IPS DF 6.9 (cell line): ENCODE results near the gene VSNL1.

Experiments
- DNase-seq: peaks from one replicate; pipeline ENCODE4 v3.0.0-alpha.2; 2013; ENCODE audit warnings: low read depth, low spot score
- H3K27ac ChIP-seq: one replicate; pipeline ENCODE4 v1.5.1; 2013; ENCODE audit warnings: low read length, control low read depth
- H3K27me3 ChIP-seq: 2 replicates; pipeline ENCODE4 v1.6.1; 2013; ENCODE audit warnings: mild to moderate bottlenecking, low read length; ENCODE audit not compliant: control insufficient read depth, insufficient read depth
- H3K36me3 ChIP-seq: 2 replicates; pipeline ENCODE4 v1.6.1; 2013; ENCODE audit warnings: low read length; ENCODE audit not compliant: control insufficient read depth, insufficient read depth
- H3K4me1 ChIP-seq: 2 replicates; pipeline ENCODE4 v1.6.1; 2013; ENCODE audit warnings: low read length; ENCODE audit not compliant: control insufficient read depth, insufficient read depth
- H3K4me3 ChIP-seq: 2 replicates; pipeline ENCODE4 v1.5.1; 2013; ENCODE audit warnings: mild to moderate bottlenecking, low read length
- H3K9me3 ChIP-seq: 2 replicates; pipeline ENCODE4 v1.6.1; 2013; ENCODE audit warnings: low read length, inconsistent platforms; ENCODE audit not compliant: control insufficient read depth, insufficient read depth
- WGBS: extraction: QIAGEN DNeasy Blood & Tissue Kit; methylation state at CpG from one replicate; pipeline ENCODE4 v1.1.7; 2013; ENCODE audit warnings: mixed read lengths, missing lambda C conversion rate; ENCODE audit not compliant: insufficient read length, insufficient coverage; 5-methylcytosine and 5-hydroxymethylcytosine counted together

The VSNL1 gene

DNA sequence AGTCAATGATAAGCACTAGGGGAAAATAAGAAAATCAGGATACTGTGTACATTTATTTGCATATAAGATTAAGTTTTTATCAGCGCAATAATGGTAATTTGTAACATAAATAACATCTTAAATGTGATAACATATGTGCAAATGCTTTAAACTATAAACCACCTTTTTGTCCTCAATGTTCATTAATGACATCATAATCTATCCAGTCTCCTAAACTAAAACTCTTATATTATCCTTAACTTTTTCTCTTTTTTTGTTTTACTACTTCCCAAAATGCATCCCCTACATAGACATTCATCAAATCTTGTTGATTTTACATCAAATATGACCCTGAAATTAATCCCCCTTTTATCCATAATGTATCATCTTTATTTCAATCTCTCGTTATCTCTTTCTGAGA is 18.9 kb upstream of the VSNL1 start:
- no peak for DNase-seq
- Histone ChIP-seq H3K27me3 (no peaks in the 10 kb centered on the region), H3K27ac (no peak overlapping the region), H3K9me3 (no peaks in the 10 kb centered on the region), H3K4me3 (no peak overlapping the region), H3K4me1 (no peaks in the 10 kb centered on the region), H3K36me3 (no peaks in the 10 kb centered on the region)
- 100% methylated on average over 1 of the region's 2 CpGs for WGBS

DNA sequence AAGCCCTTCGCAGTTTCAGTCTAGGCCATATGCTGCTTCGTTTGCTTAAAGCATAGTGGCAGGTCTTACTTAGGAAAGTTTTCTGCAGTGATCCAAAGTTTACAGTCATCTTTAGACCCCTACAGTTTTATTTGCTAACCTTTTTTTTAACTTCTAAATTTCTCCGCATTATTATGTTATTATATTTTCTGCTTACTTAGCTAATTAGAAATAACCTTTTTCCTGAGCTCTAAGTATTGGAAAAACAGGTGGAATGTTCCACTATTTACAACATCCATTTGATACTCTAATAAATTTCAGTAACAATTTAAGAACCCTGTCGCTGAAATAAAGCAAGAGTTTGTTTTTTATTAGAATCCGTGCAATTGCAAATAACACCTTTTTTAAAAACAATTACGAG is 18.2 kb upstream of the VSNL1 start:
- 100% methylated on average over 1 of the region's 6 CpGs for WGBS
- Histone ChIP-seq H3K27ac (no peak overlapping the region), H3K4me1 (no peaks in the 10 kb centered on the region), H3K36me3 (no peaks in the 10 kb centered on the region), H3K9me3 (no peaks in the 10 kb centered on the region), H3K27me3 (no peaks in the 10 kb centered on the region), H3K4me3 (no peak overlapping the region)
- DNase-seq, result no peak

- Histone ChIP-seq H3K4me3 (no peak overlapping the region), H3K27me3 (no peaks in the 10 kb centered on the region), H3K4me1 (no peaks in the 10 kb centered on the region), H3K9me3 (no peaks in the 10 kb centered on the region), H3K36me3 (no peaks in the 10 kb centered on the region), H3K27ac (no peak overlapping the region)
- WGBS, result no CpG with 5 or more reads among the region's 2 CpGs
- no peak for DNase-seq
Measured at GRCh38 chr2:17529771-17530170, 10.7 kb upstream of the VSNL1 start.

DNA sequence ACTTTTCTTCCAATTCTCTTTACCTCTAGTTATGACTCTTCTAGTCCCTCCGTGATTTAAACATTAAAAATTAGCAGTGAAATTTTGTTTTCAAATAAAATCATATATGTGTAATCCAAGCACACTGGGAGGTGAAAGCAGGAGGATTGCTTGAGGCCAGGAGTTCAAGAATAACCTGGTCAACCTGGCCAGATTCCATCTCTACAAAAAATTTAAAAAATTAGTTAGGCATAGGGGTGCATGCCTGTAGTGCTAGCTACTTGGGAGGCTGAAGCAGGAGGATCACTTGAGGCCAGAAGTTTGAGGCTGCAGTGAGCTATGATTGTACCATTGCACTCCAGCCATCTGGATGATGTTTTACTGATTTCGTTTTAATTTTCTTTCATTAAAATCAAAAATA is 7.0 kb upstream of the VSNL1 start:
- no peak overlapping the region for H3K27ac ChIP-seq
- no peaks in the 10 kb centered on the region for H3K27me3 ChIP-seq
- no peak overlapping the region for H3K4me3 ChIP-seq
- no peak for DNase-seq
- no CpG with 5 or more reads among the region's 2 CpGs for WGBS
- no peaks in the 10 kb centered on the region for H3K36me3 ChIP-seq
- no peaks in the 10 kb centered on the region for H3K9me3 ChIP-seq
- no peaks in the 10 kb centered on the region; the same call in 1 of the 2 replicates for H3K4me1 ChIP-seq

DNA sequence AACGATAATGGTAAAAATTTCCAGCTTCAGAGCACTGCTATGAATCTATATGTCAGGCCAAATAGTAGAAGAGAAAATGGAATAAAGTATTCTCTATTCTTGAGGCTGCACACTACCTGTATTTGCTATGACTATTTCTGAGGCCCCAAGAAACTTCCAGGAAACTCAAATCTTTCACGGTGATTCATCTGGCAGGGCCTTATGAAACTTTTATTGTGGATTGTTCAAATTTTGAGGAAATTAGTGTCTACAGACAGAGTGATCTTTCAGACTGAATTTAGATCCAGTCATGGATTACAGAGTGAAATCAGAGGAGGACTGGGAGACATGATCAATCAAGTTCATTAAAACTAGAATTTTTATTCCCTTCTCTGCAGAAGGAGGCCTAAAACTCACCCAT is 4.1 kb upstream of the VSNL1 start:
- no CpG with 5 or more reads among the region's 2 CpGs for WGBS
- Histone ChIP-seq H3K4me1 (no peaks in the 10 kb centered on the region; the same call in 1 of the 2 replicates), H3K9me3 (no peaks in the 10 kb centered on the region), H3K4me3 (no peak overlapping the region), H3K27me3 (no peaks in the 10 kb centered on the region), H3K27ac (no peak overlapping the region), H3K36me3 (no peaks in the 10 kb centered on the region)
- DNase-seq, result no peak

- Histone ChIP-seq H3K27ac (no peak overlapping the region), H3K27me3 (no peaks in the 10 kb centered on the region), H3K4me1 (peaks cover 2% of the 10 kb centered on the region; the same call in 1 of the 2 replicates), H3K36me3 (no peaks in the 10 kb centered on the region), H3K9me3 (no peaks in the 10 kb centered on the region), H3K4me3 (peak overlapping the region; percentile 44; the same call in 1 of the 2 replicates)
- DNase-seq, result no peak
- WGBS, result no CpG with 5 or more reads among the region's 30 CpGs
Measured at GRCh38 chr2:17538022-17538843, 2.3 kb upstream of the VSNL1 start.

DNA sequence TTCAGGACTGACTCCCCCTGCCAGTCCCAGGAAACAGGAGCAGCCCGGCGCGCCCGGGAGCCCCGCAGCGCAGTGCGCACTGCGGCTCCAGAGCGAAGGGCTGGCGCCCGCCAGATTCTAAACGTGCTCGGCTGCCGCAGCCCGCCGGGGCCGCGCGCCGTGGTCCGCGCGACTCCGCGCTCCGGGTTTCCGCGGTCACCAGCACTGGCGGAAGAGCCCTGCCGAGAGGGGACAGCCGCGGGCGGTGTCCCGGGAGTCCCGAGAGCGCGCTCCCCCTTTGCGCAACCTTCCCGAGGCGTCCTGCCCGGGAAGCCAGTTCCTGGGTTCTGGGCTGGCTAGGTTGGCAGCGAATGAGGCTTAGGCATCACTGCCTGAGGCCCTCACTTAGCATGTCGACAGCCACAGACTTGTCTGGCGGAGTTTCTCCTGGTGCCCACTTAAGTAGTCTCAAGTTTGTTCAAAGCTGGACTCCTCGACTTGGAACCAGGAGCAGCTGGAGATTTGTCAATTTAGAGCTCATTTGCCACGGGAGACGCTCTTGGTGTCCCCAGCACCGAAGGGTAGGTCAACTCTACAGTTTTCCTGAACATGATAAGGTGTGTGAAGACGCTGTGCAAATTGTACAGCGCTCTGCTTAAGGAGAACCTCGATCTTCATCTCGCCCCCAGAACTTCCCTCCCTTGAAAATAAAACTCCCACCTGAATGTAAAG is 1.5 kb upstream of the VSNL1 start:
- no peaks in the 10 kb centered on the region for H3K36me3 ChIP-seq
- H3K27ac ChIP-seq, result no peak overlapping the region
- no CpG with 5 or more reads among the region's 52 CpGs for WGBS
- H3K27me3 ChIP-seq, result no peaks in the 10 kb centered on the region
- DNase-seq, result no peak
- H3K4me1 ChIP-seq, result peaks cover 3% of the 10 kb centered on the region; the same call in 1 of the 2 replicates
- H3K9me3 ChIP-seq, result no peaks in the 10 kb centered on the region
- peak overlapping the region; percentile 44; the same call in 1 of the 2 replicates for H3K4me3 ChIP-seq

- peaks cover 3% of the 10 kb centered on the region; the same call in 1 of the 2 replicates for H3K4me1 ChIP-seq
- H3K4me3 ChIP-seq, result peak overlapping the region; percentile 98; the same call in 1 of the 2 replicates
- H3K36me3 ChIP-seq, result no peaks in the 10 kb centered on the region
- DNase-seq, result no peak
- H3K27ac ChIP-seq, result no peak overlapping the region
- H3K27me3 ChIP-seq, result no peaks in the 10 kb centered on the region
- no peaks in the 10 kb centered on the region for H3K9me3 ChIP-seq
- WGBS, result no CpG with 5 or more reads among the region's 13 CpGs
Measured at GRCh38 chr2:17539611-17540092, 844 bp upstream of the VSNL1 start.

DNA sequence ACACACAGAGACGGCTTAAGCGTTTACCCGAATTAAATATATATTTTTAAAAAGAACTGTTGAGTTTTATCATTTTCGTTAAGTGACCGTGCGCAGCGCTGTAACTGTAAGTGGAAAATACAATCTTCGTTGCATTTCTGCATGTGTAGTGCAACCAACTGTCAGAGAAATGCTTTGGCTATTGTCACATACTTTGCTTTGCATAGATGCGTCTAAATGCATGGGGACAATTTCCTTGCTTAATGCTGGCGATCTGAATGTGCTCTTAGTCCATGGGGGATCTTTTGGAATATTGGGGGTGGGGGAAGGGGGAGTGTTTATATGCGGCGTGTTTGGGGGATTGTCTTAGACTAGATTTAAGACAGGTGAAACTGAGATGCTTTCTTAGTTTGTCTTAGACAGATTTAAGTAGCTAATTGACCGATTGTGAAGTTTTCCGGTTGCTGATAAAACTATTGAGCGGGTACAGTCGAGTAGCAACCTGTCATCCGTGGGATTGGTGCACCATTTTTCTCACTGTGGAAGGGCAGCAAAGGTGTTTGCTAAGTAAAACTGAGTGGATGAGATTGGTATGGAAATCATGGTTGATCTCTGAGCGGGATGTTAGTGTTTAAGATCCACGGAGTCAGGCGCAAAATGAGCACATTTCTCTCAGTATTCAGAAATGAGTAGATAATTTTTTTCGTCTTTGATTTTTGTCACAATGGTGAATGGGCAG is 476 bp downstream of the VSNL1 start:
- H3K4me1 ChIP-seq, result peaks cover 3% of the 10 kb centered on the region; the same call in 1 of the 2 replicates
- H3K9me3 ChIP-seq, result no peaks in the 10 kb centered on the region
- WGBS, result no CpG with 5 or more reads among the region's 21 CpGs
- H3K27ac ChIP-seq, result no peak overlapping the region
- no peaks in the 10 kb centered on the region for H3K36me3 ChIP-seq
- H3K4me3 ChIP-seq, result peak overlapping the region; percentile 98; the same call in 1 of the 2 replicates
- H3K27me3 ChIP-seq, result no peaks in the 10 kb centered on the region
- no peak for DNase-seq

- H3K27me3 ChIP-seq, result no peaks in the 10 kb centered on the region
- H3K27ac ChIP-seq, result no peak overlapping the region
- H3K9me3 ChIP-seq, result no peaks in the 10 kb centered on the region
- peak overlapping the region; percentile 98; the same call in 1 of the 2 replicates for H3K4me3 ChIP-seq
- DNase-seq, result no peak
- no peaks in the 10 kb centered on the region for H3K36me3 ChIP-seq
- H3K4me1 ChIP-seq, result peaks cover 3% of the 10 kb centered on the region; the same call in 1 of the 2 replicates
- WGBS, result no CpG with 5 or more reads among the region's 12 CpGs
Measured at GRCh38 chr2:17541531-17541950, 1.0 kb downstream of the VSNL1 start.
